Ishikawa (cell line): ENCODE data around the gene GMPPA.

ENCODE experiments used
- CEBPB ChIP-seq: IDR thresholded peaks from 2 replicates; pipeline ENCODE4 v1.6.1; 2012
- CREB1 ChIP-seq: IDR thresholded peaks from 2 replicates; pipeline ENCODE4 v1.6.1; 2012; ENCODE audit warnings: low read depth
- EGR1 ChIP-seq: IDR thresholded peaks from 2 replicates; pipeline ENCODE4 v1.6.1; 2012
- EP300 ChIP-seq: IDR thresholded peaks from 2 replicates; pipeline ENCODE4 v1.6.1; 2012; ENCODE audit warnings: borderline replicate concordance
- FOXM1 ChIP-seq: IDR thresholded peaks from 2 replicates; pipeline ENCODE4 v1.6.1; 2012; ENCODE audit warnings: low read depth, borderline replicate concordance
- MAX ChIP-seq: IDR thresholded peaks from 2 replicates; pipeline ENCODE4 v1.6.1; 2012
- NFIC ChIP-seq: IDR thresholded peaks from 2 replicates; pipeline ENCODE4 v1.6.1; 2012
- RAD21 ChIP-seq: IDR thresholded peaks from 2 replicates; pipeline ENCODE4 v1.6.1; 2012; ENCODE audit warnings: low read depth
- REST ChIP-seq: IDR thresholded peaks from 2 replicates; pipeline ENCODE4 v1.6.1; 2012; ENCODE audit warnings: low read depth, mild to moderate bottlenecking
- TAF1 ChIP-seq: IDR thresholded peaks from 2 replicates; pipeline ENCODE4 v1.6.1; 2012; ENCODE audit warnings: low read depth, mild to moderate bottlenecking
- TCF12 ChIP-seq: IDR thresholded peaks from 2 replicates; pipeline ENCODE4 v1.6.1; 2012; ENCODE audit warnings: low read depth
- TEAD4 ChIP-seq: IDR thresholded peaks from 2 replicates; pipeline ENCODE4 v1.6.1; 2012
- USF1 ChIP-seq: IDR thresholded peaks from 2 replicates; pipeline ENCODE4 v1.6.1; 2012
- YY1 ChIP-seq: IDR thresholded peaks from 2 replicates; pipeline ENCODE4 v1.6.1; 2012; ENCODE audit warnings: low read depth
- ZBTB7A ChIP-seq: IDR thresholded peaks from 2 replicates; pipeline ENCODE4 v1.6.1; 2012; ENCODE audit warnings: low read depth

The GMPPA gene

GRCh38 chr2:219524817-219525216 is 26.1 kb downstream of the GMPPA start:
- no peak for TF ChIP-seq RAD21
- TF ChIP-seq CREB1, result no peak
- no peak for TF ChIP-seq USF1

GRCh38 chr2:219525533-219526232 is 27.0 kb downstream of the GMPPA start:
- no peak for TF ChIP-seq FOXM1

GRCh38 chr2:219526320-219527075 is 27.8 kb downstream of the GMPPA start:
- TF ChIP-seq ZBTB7A (no peak), NFIC (no peak), REST (no peak), TCF12 (no peak), CREB1 (no peak), CEBPB (no peak), RAD21 (no peak)

- TF ChIP-seq CREB1 (no peak), MAX (no peak), TCF12 (no peak), EGR1 (no peak), EP300 (no peak), REST (no peak), CEBPB (no peak), RAD21 (no peak), TAF1 (no peak)
Measured at GRCh38 chr2:219527076-219527394, 28.3 kb downstream of the GMPPA start.

GRCh38 chr2:219527472-219527871 is 28.8 kb downstream of the GMPPA start:
- TF ChIP-seq CREB1, result no peak
- TF ChIP-seq TEAD4, result no peak
- no peak for TF ChIP-seq TCF12
- TF ChIP-seq RAD21, result no peak
- no peak for TF ChIP-seq EGR1
- TF ChIP-seq CEBPB, result no peak
- no peak for TF ChIP-seq USF1
- TF ChIP-seq EP300, result no peak
- no peak for TF ChIP-seq FOXM1
- TF ChIP-seq TAF1, result no peak
- no peak for TF ChIP-seq YY1
- TF ChIP-seq ZBTB7A, result no peak
- TF ChIP-seq REST, result no peak
